T-helper 2 cell treated with Interferon-gamma antibody and Interleukin-4, amounts not matched to agents 5 μg/mL and 100 μg/mL, for 36 hours (primary cell): ENCODE data around the gene ELMO2.

Experiments
- DNase-seq: peaks from one replicate; pipeline ENCODE4 v3.0.0; 2021; ENCODE audit warnings: low spot score
- H3K27ac Mint-ChIP-seq: one replicate; pipeline ENCODE4 v1.8.0; 2021; ENCODE audit warnings: mild to moderate bottlenecking, mixed read lengths
- H3K27me3 Mint-ChIP-seq: one replicate; pipeline ENCODE4 v1.8.0; 2021; ENCODE audit warnings: low read depth, mixed read lengths
- H3K36me3 Mint-ChIP-seq: one replicate; pipeline ENCODE4 v1.8.0; 2021; ENCODE audit warnings: low read depth, mixed read lengths
- H3K4me1 Mint-ChIP-seq: one replicate; pipeline ENCODE4 v1.8.0; 2021; ENCODE audit warnings: low read depth, mixed read lengths
- H3K4me3 Mint-ChIP-seq: one replicate; pipeline ENCODE4 v1.8.0; 2022; ENCODE audit warnings: mild to moderate bottlenecking, moderate library complexity, mixed read lengths
- H3K9me3 Mint-ChIP-seq: one replicate; pipeline ENCODE4 v1.8.0; 2021; ENCODE audit warnings: mixed read lengths

The ELMO2 gene

GRCh38 chr20:46347841-46348803, 58.3 kb downstream of the ELMO2 start:
- no peak overlapping the region for H3K27ac Mint-ChIP-seq
- peaks cover 5% of the 10 kb centered on the region for H3K4me1 Mint-ChIP-seq
- no peak overlapping the region for H3K4me3 Mint-ChIP-seq
- peaks cover 10% of the 10 kb centered on the region for H3K27me3 Mint-ChIP-seq
- peaks cover 9% of the 10 kb centered on the region for H3K36me3 Mint-ChIP-seq
- no peak for DNase-seq
- no peaks in the 10 kb centered on the region for H3K9me3 Mint-ChIP-seq

DNA sequence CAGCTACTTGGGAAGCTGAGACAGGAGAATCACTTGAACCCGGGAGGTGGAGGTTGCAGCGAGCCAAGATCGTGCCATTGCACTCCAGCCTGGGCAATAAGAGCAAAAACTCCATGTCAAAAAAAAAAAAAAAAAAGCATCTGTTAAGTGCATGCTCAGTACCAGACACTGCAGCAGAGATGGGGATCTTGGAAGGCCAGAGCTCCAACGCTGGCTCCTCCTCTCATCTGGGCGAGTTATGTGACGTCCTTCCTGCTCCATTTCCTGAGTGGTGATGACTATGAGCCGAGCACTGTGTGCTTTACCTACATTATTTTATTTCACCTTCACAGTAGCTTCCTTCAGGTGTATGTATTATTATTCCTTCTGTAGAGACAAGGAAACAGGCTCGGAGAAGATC, 59.6 kb downstream of the ELMO2 start:
- no peak for DNase-seq
- Mint-ChIP-seq H3K4me1 (peaks cover 8% of the 10 kb centered on the region), H3K4me3 (no peak overlapping the region), H3K9me3 (no peaks in the 10 kb centered on the region), H3K36me3 (peaks cover 9% of the 10 kb centered on the region), H3K27me3 (peaks cover 19% of the 10 kb centered on the region), H3K27ac (no peak overlapping the region)

DNA sequence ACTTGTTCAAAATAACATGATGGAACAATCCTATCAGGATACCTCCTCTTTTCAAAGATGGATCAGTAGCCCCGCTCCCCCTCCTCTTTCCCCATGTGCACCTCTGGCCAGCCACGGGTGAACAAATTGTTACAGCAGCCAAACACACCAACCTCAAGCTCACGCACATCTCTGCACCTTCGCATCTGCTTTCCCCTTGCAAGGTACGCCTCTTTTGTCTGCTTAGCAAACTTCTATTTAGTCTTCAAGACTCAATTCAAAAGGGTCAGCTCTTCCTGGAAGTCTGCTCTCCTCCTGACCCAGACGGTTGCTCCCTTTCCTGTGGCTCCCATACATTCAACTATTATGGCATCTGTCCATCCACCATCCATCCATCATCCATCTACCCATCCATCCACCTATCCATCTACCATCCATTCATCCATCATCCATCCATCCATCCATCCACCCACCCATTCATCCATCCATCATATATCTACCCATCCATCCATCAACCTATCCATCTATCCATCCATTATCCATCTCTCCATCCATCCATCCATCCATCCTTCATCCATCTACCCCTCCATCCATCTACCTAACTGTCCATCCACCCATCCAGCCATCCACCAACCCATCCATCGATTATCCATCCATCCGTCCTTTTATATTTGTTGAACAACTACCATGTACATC, 61.8 kb downstream of the ELMO2 start:
- H3K27ac Mint-ChIP-seq: no peak overlapping the region
- no peak for DNase-seq
- peaks cover 5% of the 10 kb centered on the region for H3K36me3 Mint-ChIP-seq
- H3K4me1 Mint-ChIP-seq: peaks cover 5% of the 10 kb centered on the region
- H3K9me3 Mint-ChIP-seq: no peaks in the 10 kb centered on the region
- peaks cover 20% of the 10 kb centered on the region for H3K27me3 Mint-ChIP-seq
- no peak overlapping the region for H3K4me3 Mint-ChIP-seq

DNA sequence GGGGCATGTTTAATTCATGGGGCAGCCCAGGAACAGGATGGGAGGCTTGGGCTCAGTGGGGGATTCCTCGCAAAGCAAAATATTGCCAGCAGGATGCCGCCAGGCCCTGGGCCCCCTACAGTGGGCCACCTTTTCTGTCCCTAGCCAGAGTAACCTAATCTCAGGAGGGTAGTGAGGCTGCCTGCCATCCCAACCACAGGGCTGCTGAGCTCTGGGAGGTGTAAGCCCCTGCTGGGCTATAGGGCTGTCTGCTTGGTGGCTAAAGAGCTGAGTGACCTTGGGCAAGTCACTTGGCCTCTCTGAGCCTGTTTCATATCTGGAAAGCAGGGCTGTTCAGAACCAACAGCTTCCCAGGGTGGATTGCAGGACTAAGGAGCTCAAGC, 62.4 kb downstream of the ELMO2 start:
- Mint-ChIP-seq H3K9me3 (no peaks in the 10 kb centered on the region), H3K4me1 (peaks cover 4% of the 10 kb centered on the region), H3K4me3 (no peak overlapping the region), H3K27ac (no peak overlapping the region), H3K36me3 (peaks cover 2% of the 10 kb centered on the region), H3K27me3 (peaks cover 20% of the 10 kb centered on the region)
- no peak for DNase-seq

DNA sequence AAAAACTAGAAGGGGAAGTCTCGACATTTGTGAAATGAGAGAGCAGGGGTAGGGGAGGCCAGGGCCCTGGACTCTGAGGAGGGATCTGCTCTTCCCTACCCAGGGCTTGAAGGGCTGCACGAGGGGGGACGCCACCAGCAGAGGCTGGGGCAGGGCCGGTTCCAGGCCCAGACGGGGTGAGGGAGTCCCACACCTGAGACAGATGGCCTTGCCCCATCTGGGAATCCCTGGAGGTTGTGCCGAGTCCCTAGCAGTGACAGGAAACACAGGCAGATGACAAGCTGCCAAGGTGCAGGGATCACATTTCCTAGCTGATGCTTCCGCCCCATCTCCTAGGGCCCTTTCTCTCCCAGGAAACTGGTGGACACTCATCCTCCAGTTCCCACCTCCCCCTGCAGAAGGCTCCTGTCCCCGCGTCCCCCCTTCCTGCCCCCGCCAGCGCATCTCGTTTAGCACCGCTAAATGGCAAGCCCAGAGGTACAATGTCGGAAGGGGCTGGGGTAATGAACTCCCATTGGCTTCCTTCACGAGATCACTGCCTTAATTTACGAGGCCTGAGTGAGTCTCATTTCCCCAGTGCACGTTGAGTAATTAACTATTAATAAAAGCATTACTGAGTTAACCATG, 63.0 kb downstream of the ELMO2 start:
- no peak overlapping the region for H3K4me3 Mint-ChIP-seq
- DNase-seq: no peak
- H3K27ac Mint-ChIP-seq: no peak overlapping the region
- no peaks in the 10 kb centered on the region for H3K9me3 Mint-ChIP-seq
- peaks cover 2% of the 10 kb centered on the region for H3K36me3 Mint-ChIP-seq
- H3K4me1 Mint-ChIP-seq: peaks cover 4% of the 10 kb centered on the region
- peaks cover 22% of the 10 kb centered on the region for H3K27me3 Mint-ChIP-seq

GRCh38 chr20:46342451-46343347, 63.7 kb downstream of the ELMO2 start:
- H3K36me3 Mint-ChIP-seq: peaks cover 2% of the 10 kb centered on the region
- peaks cover 22% of the 10 kb centered on the region for H3K27me3 Mint-ChIP-seq
- DNase-seq: no peak
- H3K4me3 Mint-ChIP-seq: no peak overlapping the region
- H3K9me3 Mint-ChIP-seq: no peaks in the 10 kb centered on the region
- H3K27ac Mint-ChIP-seq: no peak overlapping the region
- H3K4me1 Mint-ChIP-seq: peaks cover 4% of the 10 kb centered on the region

GRCh38 chr20:46342010-46342378, 64.4 kb downstream of the ELMO2 start:
- Mint-ChIP-seq H3K4me1 (peaks cover 4% of the 10 kb centered on the region), H3K27me3 (peaks cover 22% of the 10 kb centered on the region), H3K36me3 (no peaks in the 10 kb centered on the region), H3K27ac (no peak overlapping the region), H3K4me3 (no peak overlapping the region), H3K9me3 (no peaks in the 10 kb centered on the region)
- DNase-seq: no peak

GRCh38 chr20:46341074-46342009, 65.1 kb downstream of the ELMO2 start:
- Mint-ChIP-seq H3K4me3 (no peak overlapping the region), H3K27me3 (peaks cover 22% of the 10 kb centered on the region), H3K4me1 (peaks cover 4% of the 10 kb centered on the region), H3K36me3 (no peaks in the 10 kb centered on the region), H3K9me3 (no peaks in the 10 kb centered on the region), H3K27ac (no peak overlapping the region)
- no peak for DNase-seq

DNA sequence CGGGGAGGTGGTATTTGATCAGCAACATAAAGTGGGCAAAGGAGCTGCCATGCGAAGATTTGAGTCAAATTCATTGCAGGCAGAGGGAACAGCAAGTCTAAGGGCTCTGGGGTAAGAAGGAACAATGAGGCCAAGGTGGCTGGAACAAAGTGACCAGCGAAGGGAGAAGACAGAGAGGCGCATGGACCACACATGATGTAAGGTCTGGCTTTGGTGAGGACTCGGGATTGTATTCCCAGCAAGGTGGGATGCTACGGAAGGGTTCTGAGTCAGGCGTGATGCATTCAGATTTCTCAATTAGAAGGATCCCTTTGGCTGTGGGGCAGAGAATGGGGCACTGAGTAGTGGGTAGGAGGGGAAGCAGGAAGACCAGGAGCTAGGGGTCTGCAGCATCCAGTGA, 67.4 kb downstream of the ELMO2 start:
- H3K27me3 Mint-ChIP-seq: peaks cover 23% of the 10 kb centered on the region

GRCh38 chr20:46336735-46337134, 69.7 kb downstream of the ELMO2 start:
- peaks cover 11% of the 10 kb centered on the region for H3K27me3 Mint-ChIP-seq
- no peak for DNase-seq
- H3K27ac Mint-ChIP-seq: no peak overlapping the region
- no peaks in the 10 kb centered on the region for H3K9me3 Mint-ChIP-seq
- H3K36me3 Mint-ChIP-seq: no peaks in the 10 kb centered on the region
- H3K4me1 Mint-ChIP-seq: no peaks in the 10 kb centered on the region
- no peak overlapping the region for H3K4me3 Mint-ChIP-seq

More for the DNA sequence above, 67.4 kb downstream of the ELMO2 start:
- peaks cover 4% of the 10 kb centered on the region for H3K4me1 Mint-ChIP-seq
- H3K4me3 Mint-ChIP-seq: no peak overlapping the region
- no peaks in the 10 kb centered on the region for H3K9me3 Mint-ChIP-seq
- H3K36me3 Mint-ChIP-seq: no peaks in the 10 kb centered on the region
- no peak overlapping the region for H3K27ac Mint-ChIP-seq
- DNase-seq: no peak

DNA sequence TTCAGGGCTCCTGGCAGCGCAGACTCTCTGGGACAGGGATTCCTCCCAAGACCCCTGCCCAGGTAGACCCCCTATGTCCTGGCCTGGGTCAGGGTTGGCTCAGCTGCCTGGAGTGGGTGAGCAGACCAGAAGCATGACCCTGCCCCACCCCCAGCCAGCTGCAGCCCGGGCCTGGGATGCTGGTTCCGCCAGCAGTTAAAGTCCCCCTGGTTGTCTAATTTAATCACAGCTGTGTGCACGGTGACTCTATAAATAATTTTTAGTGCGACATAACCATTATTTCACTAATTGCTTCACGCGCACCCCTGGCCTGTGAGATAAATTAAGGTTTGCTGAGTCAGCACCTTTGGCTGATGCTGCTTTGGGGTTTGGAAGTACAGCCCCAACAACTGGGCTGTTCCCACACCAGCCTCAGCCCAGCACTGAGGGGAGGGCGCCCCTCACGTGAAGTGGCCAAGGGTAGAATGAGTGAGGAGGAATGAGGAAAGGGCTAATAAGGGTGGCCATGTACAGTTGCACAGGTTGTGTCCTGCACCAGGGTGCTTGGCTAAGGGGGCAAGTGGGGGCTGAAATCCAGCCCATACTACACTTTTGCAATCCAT, 72.0 kb downstream of the ELMO2 start:
- no peaks in the 10 kb centered on the region for H3K36me3 Mint-ChIP-seq
- no peak overlapping the region for H3K4me3 Mint-ChIP-seq
- DNase-seq: no peak
- no peak overlapping the region for H3K27ac Mint-ChIP-seq
- H3K4me1 Mint-ChIP-seq: no peaks in the 10 kb centered on the region
- peaks cover 12% of the 10 kb centered on the region for H3K27me3 Mint-ChIP-seq
- H3K9me3 Mint-ChIP-seq: no peaks in the 10 kb centered on the region

GRCh38 chr20:46333161-46333991, 73.0 kb downstream of the ELMO2 start:
- Mint-ChIP-seq H3K9me3 (no peaks in the 10 kb centered on the region), H3K4me1 (no peaks in the 10 kb centered on the region), H3K27me3 (peaks cover 9% of the 10 kb centered on the region), H3K4me3 (no peak overlapping the region), H3K27ac (no peak overlapping the region), H3K36me3 (no peaks in the 10 kb centered on the region)
- DNase-seq: no peak
